SK-N-SH treated with all-trans-retinoic acid at 6 μM for 48 hours (cell line): ENCODE data around the gene OR56A4.

Source experiments
- ARNTL ChIP-seq: fragments of 450-650 bp; formaldehyde crosslinking; IDR thresholded peaks from 2 replicates; pipeline ENCODE4 v1.5.0; 2020; ENCODE audit warnings: low read depth, mild to moderate bottlenecking, moderate library complexity, borderline replicate concordance
- BACH2 ChIP-seq: fragments of 250-450 bp; sonication (Bioruptor Pico); IDR thresholded peaks from 2 replicates; pipeline ENCODE4 v1.9.0; 2021; ENCODE audit warnings: mild to moderate bottlenecking, borderline replicate concordance
- ZNF565 ChIP-seq: fragments of 450-650 bp; formaldehyde crosslinking; conservative IDR thresholded peaks from 2 replicates; pipeline ENCODE4 v1.5.0; 2020; ENCODE audit warnings: low read depth, mild to moderate bottlenecking, moderate library complexity

DNA sequence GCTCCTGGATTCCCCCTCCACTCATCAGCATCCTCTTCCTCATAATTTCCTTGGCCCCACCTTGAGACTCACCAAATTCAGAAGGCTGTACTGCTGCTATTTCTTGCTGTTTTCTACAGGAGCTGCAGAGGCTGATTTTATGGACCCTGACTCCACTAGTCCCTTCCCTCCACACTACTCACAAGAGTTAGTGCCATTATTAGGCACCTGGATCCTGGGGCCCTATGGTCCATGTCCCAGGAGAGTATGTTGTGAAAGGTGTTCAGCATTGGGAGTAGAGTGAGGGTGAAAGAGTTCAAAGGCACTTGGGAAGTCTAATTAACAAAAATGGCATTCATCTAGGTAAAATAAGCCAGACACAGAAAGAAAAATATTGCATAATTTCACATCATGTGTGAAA, at the start of gene OR56A4:
- TF ChIP-seq BACH2 (CRISPR knock-in tag) (no peak), ZNF565 (CRISPR knock-in tag) (no peak), ARNTL (no peak)
